ENCODE data around the gene PRRC2B. TPM values are rescaled to one million over a fixed set of nuclear protein-coding genes. Genes with fewer than 3 reads are reported as not detected.

PRRC2B gene
- total and polyA plus RNA-seq, 2 of the 13 experiments (the other 11 are each of a cell fraction or from before 2014, with no cell fraction given): 20.8 to 37.4 TPM

GRCh38 chr9:131530920-131531832, 137.3 kb downstream of the PRRC2B start, which contains the start of gene UCK1 (continued):
- TF ChIP-seq THAP9 (CRISPR knock-in tag; IDR thresholded peaks at IDR 0.05; ENCODE audit: borderline replicate concordance) (no peak), ZNF546 (CRISPR knock-in tag; conservative IDR thresholded peaks at IDR 0.05) (no peak; the same call in 1 of the 2 replicates), ZNF672 (CRISPR knock-in tag; IDR thresholded peaks at IDR 0.05) (no peak), BCL3 (CRISPR knock-in tag; IDR thresholded peaks at IDR 0.05) (0 out of 2 replicates have a peak, but pooled peaks have one; percentile 45), PHF8 (CRISPR knock-in tag; IDR thresholded peaks at IDR 0.05) (peak; percentile 67), RBFOX2 (IDR thresholded peaks at IDR 0.05; ENCODE audit: low read depth, low read length) (peak; percentile 81), TFDP1 (CRISPR knock-in tag; IDR thresholded peaks at IDR 0.05; ENCODE audit: borderline replicate concordance) (peak; percentile 76; the same call in 1 of the 2 replicates), POLR2AphosphoS5 (IDR thresholded peaks at IDR 0.05; ENCODE audit: low read depth, low read length) (peak; percentile 49; the same call in 1 of the 2 replicates), ZGPAT (CRISPR knock-in tag; IDR thresholded peaks at IDR 0.05) (peak; percentile 23; the same call in 1 of the 2 replicates), ZFP91 (CRISPR knock-in tag; IDR thresholded peaks at IDR 0.05; ENCODE audit: borderline replicate concordance) (peak; percentile 69; the same call in 1 of the 2 replicates), ATM (IDR thresholded peaks at IDR 0.05; ENCODE audit: borderline replicate concordance) (no peak), ZNF605 (CRISPR knock-in tag; IDR thresholded peaks at IDR 0.05) (no peak), ZNF34 (CRISPR knock-in tag; IDR thresholded peaks at IDR 0.05; ENCODE audit: borderline replicate concordance) (no peak), TFDP2 (CRISPR knock-in tag; IDR thresholded peaks at IDR 0.05) (peak; percentile 83), ZNF253 (CRISPR knock-in tag; IDR thresholded peaks at IDR 0.05; ENCODE audit: borderline replicate concordance) (no peak), ZNF780A (CRISPR knock-in tag; IDR thresholded peaks at IDR 0.05) (no peak), ADNP (CRISPR knock-in tag; IDR thresholded peaks at IDR 0.05) (no peak), ZNF569 (CRISPR knock-in tag; IDR thresholded peaks at IDR 0.05; ENCODE audit: borderline replicate concordance) (no peak)
